H1 (cell line): ENCODE measurements around the gene WDR90. TPM values are rescaled to one million over a fixed set of nuclear protein-coding genes. Genes with fewer than 3 reads are reported as not detected.

Experiments
- EZH2 ChIP-seq: fragments of 200-600 bp; sonication (generic); IDR thresholded peaks from 2 replicates; pipeline ENCODE4 v1.7.1; 2012; ENCODE audit warnings: low read depth, mild to moderate bottlenecking, moderate library complexity, low read length, inconsistent platforms; ENCODE audit not compliant: severe bottlenecking
- JUND ChIP-seq: IDR thresholded peaks from 2 replicates; pipeline ENCODE4 v1.6.1; 2011; ENCODE audit warnings: mild to moderate bottlenecking, improper control_type of control experiment, low read length
- polyA plus RNA-seq, 7 experiments: library from polyadenylated mRNA; depleted of rRNA in 3 of 7; stranded (reverse) in 5 of 7; unstranded in 2 of 7; fragments of >200 nt in 5 of 7; fragments of 200-250 nt in 2 of 7; gene quantifications; 1 replicate in 5 of 7; 2 replicates in 1 of 7; 4 replicates in 1 of 7; pipeline versions ENCODE4 v1.2.1 to v1.2.3, GENCODE V29; 2011 to 2013; ENCODE audit warnings: missing spikeins in 2 of 7, mixed read lengths in 2 of 7
- total RNA-seq: library from RNA; stranded (reverse); fragmentation: NEBNext Ultra II Directional; extraction: Animal tissue kit (Norgen Biotek cat#: 25700); gene quantifications from 2 replicates; pipeline ENCODE4 v1.2.1, GENCODE V29; 2021

WDR90 gene
- total and polyA plus RNA-seq, 2 of the 8 experiments (the other 6 are each of a cell fraction or from before 2014, with no cell fraction given): 24.0 to 47.2 TPM

DNA sequence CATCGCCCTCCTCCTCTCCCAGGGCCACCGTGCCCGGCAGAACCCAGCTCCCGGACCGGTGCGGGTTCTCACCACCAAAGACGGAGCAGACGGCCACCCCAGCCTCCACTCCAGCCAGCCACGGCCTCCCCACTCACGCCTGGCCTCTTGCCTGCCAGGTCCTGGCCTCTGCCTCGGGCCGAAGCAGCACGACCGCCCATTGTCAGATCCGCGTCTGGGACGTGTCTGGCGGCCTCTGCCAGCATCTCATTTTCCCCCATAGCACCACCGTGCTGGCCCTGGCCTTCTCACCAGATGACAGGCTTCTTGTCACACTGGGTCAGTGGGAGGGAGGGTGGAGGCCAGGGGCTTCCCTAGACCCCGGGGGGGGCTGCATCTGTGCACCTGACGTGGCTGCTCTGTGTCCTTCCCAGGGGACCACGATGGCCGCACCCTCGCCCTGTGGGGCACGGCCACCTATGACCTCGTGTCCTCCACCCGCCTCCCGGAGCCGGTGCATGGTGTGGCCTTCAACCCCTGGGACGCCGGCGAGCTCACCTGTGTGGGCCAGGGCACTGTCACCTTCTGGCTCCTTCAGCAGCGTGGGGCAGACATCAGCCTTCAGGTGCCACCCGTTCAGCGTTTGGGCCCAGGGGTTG is 12.1 kb downstream of the WDR90 start (continued):
- TF ChIP-seq JUND (no peak), EZH2 (no peak)
